ENCODE data around the gene CGNL1. TPM values are rescaled to one million over a fixed set of nuclear protein-coding genes. Genes with fewer than 3 reads are reported as not detected.
A peak's percentile ranks its signal among the peaks of the same experiment; 100 is the strongest.

Gene CGNL1
- polyA plus RNA-seq, 2 of the 4 experiments (the other 2 are of a cell fraction) = 1.4 to 1.8 TPM

GRCh38 chr15:57583282-57583681 is 207.0 kb downstream of the CGNL1 start:
- ChIA-PET CTCF (interaction anchor here (3.0 kb wide), 1 partner anchor 23 kb away, joined by 20 read pairs; no protein-coding TSS in a partner anchor), POLR2A (no interaction called here)
- H3K4me1 ChIP-seq = no peaks in the 10 kb centered on the region
- no peak overlapping the region for H3K4me3 ChIP-seq
- H3K9me3 ChIP-seq = peaks cover 22% of the 10 kb centered on the region
- ATAC-seq = no peak
- H3K4me2 ChIP-seq = no peak overlapping the region
- H3K27ac ChIP-seq = no peak overlapping the region
- DNase-seq (ENCODE audit: low read depth in 1 of 2, low spot score in 1 of 2) = no peak
- WGBS (ENCODE audit: missing lambda C conversion rate) = 7% methylated on average over 2 of the region's 2 CpGs
- TF ChIP-seq PHF8 (IDR thresholded peaks at IDR 0.05; ENCODE audit: borderline replicate concordance, low read depth) (no peak), MAFK (IDR thresholded peaks at IDR 0.05; ENCODE audit: partially characterized antibody) (peak; percentile 67)
- FAIRE-seq = no peak

- H3K9me3 ChIP-seq = peaks cover 22% of the 10 kb centered on the region
- no peaks in the 10 kb centered on the region for H3K4me1 ChIP-seq
- no peak for TF ChIP-seq TFCP2L1 (CRISPR knock-in tag; IDR thresholded peaks at IDR 0.05)
- TF ChIP-seq NPAS2 (CRISPR knock-in tag; IDR thresholded peaks at IDR 0.05; ENCODE audit: borderline replicate concordance) = no peak
- no peak for TF ChIP-seq FOSB (CRISPR knock-in tag; IDR thresholded peaks at IDR 0.05)
- TF ChIP-seq ZSCAN20 (CRISPR knock-in tag; IDR thresholded peaks at IDR 0.05) = no peak
- no peak for TF ChIP-seq E2F6 (IDR thresholded peaks at IDR 0.05; ENCODE audit: borderline replicate concordance, low read depth)
- TF ChIP-seq ELK1 (IDR thresholded peaks at IDR 0.05; ENCODE audit: low read depth, low read length) = no peak
- no peak for TF ChIP-seq SREBF2 (IDR thresholded peaks at IDR 0.05)
- no peak for TF ChIP-seq ZC3H11A (IDR thresholded peaks at IDR 0.05)
- no peak for TF ChIP-seq MAX (IDR thresholded peaks at IDR 0.05)
- no peak for TF ChIP-seq CHD4 (IDR thresholded peaks at IDR 0.05; ENCODE audit: borderline replicate concordance)
- no peak for TF ChIP-seq CBX8 (IDR thresholded peaks at IDR 0.05)
- no peak for TF ChIP-seq MAFK (IDR thresholded peaks at IDR 0.05; ENCODE audit: partially characterized antibody)
- no peak for TF ChIP-seq HOXB5 (CRISPR knock-in tag; IDR thresholded peaks at IDR 0.05)
- no peak for TF ChIP-seq NR3C1 (IDR thresholded peaks at IDR 0.05)
- TF ChIP-seq EHF (CRISPR knock-in tag; IDR thresholded peaks at IDR 0.05) = no peak
- no peak for TF ChIP-seq REST (IDR thresholded peaks at IDR 0.05)
- TF ChIP-seq SMC3 (IDR thresholded peaks at IDR 0.05) = no peak
- DNase-seq (ENCODE audit: low read depth in 1 of 2, low spot score in 1 of 2) (no peak), ATAC-seq (no peak), FAIRE-seq (no peak)
- H3K4me2 ChIP-seq = no peak overlapping the region
- ChIA-PET POLR2A (no interaction called here), CTCF (interaction anchor here (1.3 to 3.0 kb wide), 3 partner anchors 10 to 24 kb away, joined by 3 to 20 read pairs (median 4); no protein-coding TSS in a partner anchor)
- H3K4me3 ChIP-seq = no peak overlapping the region
- 44% methylated on average over 3 of the region's 3 CpGs for WGBS (ENCODE audit: missing lambda C conversion rate)
- H3K27ac ChIP-seq = no peak overlapping the region
Observed at GRCh38 chr15:57583720-57584119, 207.4 kb downstream of the CGNL1 start.
